CD4-positive, alpha-beta T cell (primary cell): Measurements from ENCODE around the gene CDH22. TPM values are rescaled to one million over a fixed set of nuclear protein-coding genes. Genes with fewer than 3 reads are reported as not detected.

ENCODE experiments used
- ATAC-seq: fragments of 200-7000 bp; cut with Tn5 transposase; one replicate; pipeline ENCODE4 v1.10.0; 2022; ENCODE audit warnings: mild to moderate bottlenecking; ENCODE audit not compliant: poor library complexity
- CTCF ChIA-PET: fragments of 350-600 bp; sonication (Branson Sonifier 250); formaldehyde crosslinking; loops from one replicate; lab custom pipeline; 2021; ENCODE audit warnings: antibody characterized with exemption, inconsistent platforms; lab: Charles Lee
- POLR2A ChIA-PET: fragments of 350-600 bp; sonication (Branson Sonifier 250); formaldehyde crosslinking; loops from one replicate; lab custom pipeline; 2021; ENCODE audit warnings: antibody characterized with exemption, inconsistent platforms; lab: Charles Lee
- DNase-seq, 14 experiments: peaks; one replicate each; pipeline ENCODE4 v3.0.0-alpha.2; 2013 to 2020; ENCODE audit warnings: mixed read lengths in 2 of 14
- H3K27ac ChIP-seq, 2 donors: one replicate each; pipeline versions ENCODE4 v1.5.1 to v1.7.0; 2013; ENCODE audit warnings: low read length in 2 of 2, low read depth in 1 of 2, mild to moderate bottlenecking in 1 of 2
- H3K27me3 ChIP-seq, 2 experiments: 1 replicate in 1 of 2; 2 replicates in 1 of 2; pipeline versions ENCODE4 v1.6.1 to v1.7.0; 2013; ENCODE audit warnings: low read length in 2 of 2, control low read depth in 1 of 2, mild to moderate bottlenecking in 1 of 2, moderate library complexity in 1 of 2; ENCODE audit not compliant: insufficient read depth in 2 of 2, control insufficient read depth in 1 of 2
- H3K36me3 ChIP-seq: one replicate; pipeline ENCODE4 v1.6.1; 2013; ENCODE audit warnings: low read length, control low read depth; ENCODE audit not compliant: insufficient read depth
- H3K4me1 ChIP-seq: one replicate; pipeline ENCODE4 v1.6.1; 2013; ENCODE audit warnings: low read length, control low read depth; ENCODE audit not compliant: insufficient read depth
- H3K4me3 ChIP-seq: one replicate; pipeline ENCODE4 v1.5.1; 2013; ENCODE audit warnings: mild to moderate bottlenecking, low read length, moderate library complexity
- H3K9me3 ChIP-seq, 2 experiments: 1 replicate in 1 of 2; 2 replicates in 1 of 2; pipeline versions ENCODE4 v1.6.1 to v1.7.0; 2013; ENCODE audit warnings: low read length in 2 of 2, mild to moderate bottlenecking in 2 of 2, control low read depth in 1 of 2, moderate library complexity in 1 of 2; ENCODE audit not compliant: control insufficient read depth in 1 of 2, insufficient read depth in 1 of 2
- H3K27ac Mint-ChIP-seq: one replicate; pipeline ENCODE4 v1.8.0; 2020; ENCODE audit warnings: mixed read lengths
- H3K27me3 Mint-ChIP-seq: one replicate; pipeline ENCODE4 v1.8.0; 2021; ENCODE audit warnings: mixed read lengths
- H3K36me3 Mint-ChIP-seq: one replicate; pipeline ENCODE4 v1.8.0; 2021; ENCODE audit warnings: low read depth, mixed read lengths
- H3K4me1 Mint-ChIP-seq: one replicate; pipeline ENCODE4 v1.8.0; 2021; ENCODE audit warnings: low read depth, mixed read lengths
- H3K4me3 Mint-ChIP-seq: one replicate; pipeline ENCODE4 v1.8.0; 2020; ENCODE audit warnings: mild to moderate bottlenecking, mixed read lengths
- H3K9me3 Mint-ChIP-seq: one replicate; pipeline ENCODE4 v1.8.0; 2020; ENCODE audit warnings: mixed read lengths
- intact Hi-C, 2 experiments: fragments of 100-400 bp; cut with DNase I in 1 of 2; cut with micrococcal nuclease in 1 of 2; formaldehyde crosslinking; loops; one replicate each; pipeline versions ENCODE4 v1.15.1 to v1.9.0; 2023 to 2025; cut with DNase I, micrococcal nuclease
- total RNA-seq, 174 experiments: library from RNA in 2 of 174; stranded (reverse) in 2 of 174; gene quantifications; one replicate each; pipeline ENCODE4 v1.2.3 and lab custom pipeline; 2021 to 2026
- TF ChIP-seq, protein P1 (sequence below): fragments of 200-600 bp; IDR thresholded peaks from one replicate; pipeline ENCODE4 v1.8.0; 2022; ENCODE audit warnings: antibody characterized with exemption, mild to moderate bottlenecking

CDH22 gene
- total RNA-seq, 2 experiments from 2014 or later: not detected

DNA sequence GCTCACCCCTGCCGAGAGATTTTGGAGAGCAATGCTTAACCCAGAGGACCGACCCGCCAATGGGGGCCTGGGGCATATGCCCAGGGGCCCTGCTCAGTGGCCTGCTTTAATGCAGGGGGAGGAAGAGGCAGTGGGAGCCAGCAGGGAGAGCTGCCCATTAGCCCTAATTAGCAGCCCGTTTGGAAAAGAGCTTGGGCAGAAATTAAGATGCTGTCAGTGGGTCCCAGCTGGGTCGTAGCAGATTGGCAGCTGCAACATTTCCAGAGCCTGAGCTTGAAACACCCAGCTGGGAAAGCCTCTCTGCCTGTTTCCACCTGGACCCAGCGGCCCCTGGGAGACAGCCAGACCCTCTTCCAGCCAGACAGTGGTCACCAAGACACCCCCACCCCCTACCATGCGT lies 150.7 kb downstream of the CDH22 start:
- POLR2A ChIA-PET: interaction anchor here (0.6 to 0.7 kb wide), 2 partner anchors 9 to 672 kb away, joined by 3 read pairs; no protein-coding TSS in a partner anchor
- Histone ChIP-seq H3K4me1 (no peaks in the 10 kb centered on the region), H3K36me3 (no peaks in the 10 kb centered on the region), H3K9me3 (no peaks in the 10 kb centered on the region), H3K27ac (no peak overlapping the region), H3K27me3 (peaks cover 2 to 4% of the 10 kb centered on the region in 2 experiments), H3K4me3 (no peak overlapping the region)
- Mint-ChIP-seq H3K4me3 (no peak overlapping the region), H3K36me3 (no peaks in the 10 kb centered on the region), H3K4me1 (no peaks in the 10 kb centered on the region), H3K27me3 (peaks cover 45% of the 10 kb centered on the region), H3K9me3 (no peaks in the 10 kb centered on the region), H3K27ac (no peak overlapping the region)
- intact Hi-C loops: no loop called here
- CTCF ChIA-PET: no interaction called here
- no peak for DNase-seq
- TF ChIP-seq, protein P1, sequence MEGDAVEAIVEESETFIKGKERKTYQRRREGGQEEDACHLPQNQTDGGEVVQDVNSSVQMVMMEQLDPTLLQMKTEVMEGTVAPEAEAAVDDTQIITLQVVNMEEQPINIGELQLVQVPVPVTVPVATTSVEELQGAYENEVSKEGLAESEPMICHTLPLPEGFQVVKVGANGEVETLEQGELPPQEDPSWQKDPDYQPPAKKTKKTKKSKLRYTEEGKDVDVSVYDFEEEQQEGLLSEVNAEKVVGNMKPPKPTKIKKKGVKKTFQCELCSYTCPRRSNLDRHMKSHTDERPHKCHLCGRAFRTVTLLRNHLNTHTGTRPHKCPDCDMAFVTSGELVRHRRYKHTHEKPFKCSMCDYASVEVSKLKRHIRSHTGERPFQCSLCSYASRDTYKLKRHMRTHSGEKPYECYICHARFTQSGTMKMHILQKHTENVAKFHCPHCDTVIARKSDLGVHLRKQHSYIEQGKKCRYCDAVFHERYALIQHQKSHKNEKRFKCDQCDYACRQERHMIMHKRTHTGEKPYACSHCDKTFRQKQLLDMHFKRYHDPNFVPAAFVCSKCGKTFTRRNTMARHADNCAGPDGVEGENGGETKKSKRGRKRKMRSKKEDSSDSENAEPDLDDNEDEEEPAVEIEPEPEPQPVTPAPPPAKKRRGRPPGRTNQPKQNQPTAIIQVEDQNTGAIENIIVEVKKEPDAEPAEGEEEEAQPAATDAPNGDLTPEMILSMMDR: no peak
- ATAC-seq: no peak

DNA sequence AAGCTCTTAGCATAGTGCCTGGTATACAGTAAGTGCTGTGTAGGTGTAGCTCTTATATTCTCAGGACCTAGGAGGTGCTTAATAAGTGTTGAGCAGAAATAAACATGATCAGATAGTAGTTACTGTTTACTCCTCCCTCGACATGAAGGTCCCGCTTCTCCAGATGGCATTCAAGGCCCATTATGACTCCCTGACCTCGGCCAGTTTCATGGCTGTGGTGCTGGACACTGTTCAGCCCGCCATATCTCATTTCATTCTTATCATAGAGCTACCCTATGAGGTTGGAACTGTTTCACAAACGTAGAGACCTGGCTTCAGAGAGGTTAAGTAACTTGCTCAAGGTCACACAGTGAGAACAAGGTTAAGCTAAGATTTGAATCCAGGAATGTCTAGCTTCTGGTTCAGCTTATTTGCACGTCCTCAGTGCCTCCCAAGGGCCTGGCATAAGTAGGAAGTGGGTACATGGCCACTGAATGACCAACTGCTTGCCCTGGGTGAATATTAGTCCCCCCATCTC lies 151.2 kb downstream of the CDH22 start:
- ChIA-PET POLR2A (interaction anchor here (0.6 to 0.7 kb wide), 2 partner anchors 10 to 672 kb away, joined by 3 read pairs; no protein-coding TSS in a partner anchor), CTCF (no interaction called here)
- Histone ChIP-seq H3K4me1 (no peaks in the 10 kb centered on the region), H3K27me3 (peaks cover 2 to 4% of the 10 kb centered on the region in 2 experiments), H3K27ac (no peak overlapping the region), H3K4me3 (no peak overlapping the region), H3K36me3 (no peaks in the 10 kb centered on the region), H3K9me3 (no peaks in the 10 kb centered on the region)
- H3K4me1 Mint-ChIP-seq: no peaks in the 10 kb centered on the region
- DNase-seq: no peak
- H3K4me3 Mint-ChIP-seq: no peak overlapping the region
- no peaks in the 10 kb centered on the region for H3K9me3 Mint-ChIP-seq
- no peak overlapping the region for H3K27ac Mint-ChIP-seq
- no peak for ATAC-seq
- intact Hi-C loops: no loop called here
- TF ChIP-seq, protein P1: no peak
- H3K36me3 Mint-ChIP-seq: no peaks in the 10 kb centered on the region
- H3K27me3 Mint-ChIP-seq: peaks cover 43% of the 10 kb centered on the region

DNA sequence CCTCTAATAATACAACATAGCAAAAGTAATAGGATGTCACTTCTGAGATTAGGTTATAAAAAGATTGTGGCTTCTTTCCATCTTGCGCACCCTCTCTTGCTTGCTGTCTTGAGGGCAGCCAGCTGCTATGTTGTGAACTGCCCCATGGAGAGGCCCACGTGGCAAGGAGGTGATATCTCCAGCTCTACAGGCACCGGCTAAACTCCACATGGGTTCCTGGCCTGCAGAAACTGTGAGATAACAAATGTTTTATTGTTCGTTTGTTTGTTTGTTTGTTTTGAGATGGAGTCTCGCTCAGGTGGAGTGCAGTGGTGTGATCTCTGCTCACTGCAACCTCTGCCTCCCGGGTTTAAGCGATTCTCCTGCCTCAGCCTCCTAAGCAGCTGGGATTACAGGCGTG lies 152.2 kb downstream of the CDH22 start:
- no peak for ATAC-seq
- no peaks in the 10 kb centered on the region for H3K9me3 Mint-ChIP-seq
- ChIA-PET POLR2A (no interaction called here), CTCF (no interaction called here)
- intact Hi-C loops: no loop called here
- H3K36me3 ChIP-seq: no peaks in the 10 kb centered on the region
- TF ChIP-seq, protein P1: no peak
- H3K27me3 Mint-ChIP-seq: peaks cover 34% of the 10 kb centered on the region
- no peaks in the 10 kb centered on the region for H3K9me3 ChIP-seq
- H3K36me3 Mint-ChIP-seq: no peaks in the 10 kb centered on the region
- no peak overlapping the region for H3K4me3 Mint-ChIP-seq
- H3K27me3 ChIP-seq: peaks cover 2 to 4% of the 10 kb centered on the region in 2 experiments
- no peaks in the 10 kb centered on the region for H3K4me1 Mint-ChIP-seq
- no peak overlapping the region for H3K27ac ChIP-seq
- no peak for DNase-seq
- H3K4me1 ChIP-seq: no peaks in the 10 kb centered on the region
- no peak overlapping the region for H3K27ac Mint-ChIP-seq
- no peak overlapping the region for H3K4me3 ChIP-seq
